Measurements from ENCODE around the gene CYCS. TPM values are rescaled to one million over a fixed set of nuclear protein-coding genes. Genes with fewer than 3 reads are reported as not detected.

The CYCS gene
- total RNA-seq, 1 donor from 2014 or later: 111 TPM

GRCh38 chr7:25132430-25132829 is 7.4 kb upstream of the CYCS start:
- Mint-ChIP-seq H3K4me3 (no peak overlapping the region), H3K4me1 (ENCODE audit: unreplicated experiment) (no peaks in the 10 kb centered on the region), H3K27me3 (no peaks in the 10 kb centered on the region)

GRCh38 chr7:25126751-25127150 is 1.7 kb upstream of the CYCS start:
- DNase-seq (ENCODE audit: extremely low spot score, unreplicated experiment): no peak

More at GRCh38 chr7:25132430-25132829, 7.4 kb upstream of the CYCS start:
- DNase-seq (ENCODE audit: extremely low spot score, unreplicated experiment): no peak
- TF ChIP-seq, protein P1, sequence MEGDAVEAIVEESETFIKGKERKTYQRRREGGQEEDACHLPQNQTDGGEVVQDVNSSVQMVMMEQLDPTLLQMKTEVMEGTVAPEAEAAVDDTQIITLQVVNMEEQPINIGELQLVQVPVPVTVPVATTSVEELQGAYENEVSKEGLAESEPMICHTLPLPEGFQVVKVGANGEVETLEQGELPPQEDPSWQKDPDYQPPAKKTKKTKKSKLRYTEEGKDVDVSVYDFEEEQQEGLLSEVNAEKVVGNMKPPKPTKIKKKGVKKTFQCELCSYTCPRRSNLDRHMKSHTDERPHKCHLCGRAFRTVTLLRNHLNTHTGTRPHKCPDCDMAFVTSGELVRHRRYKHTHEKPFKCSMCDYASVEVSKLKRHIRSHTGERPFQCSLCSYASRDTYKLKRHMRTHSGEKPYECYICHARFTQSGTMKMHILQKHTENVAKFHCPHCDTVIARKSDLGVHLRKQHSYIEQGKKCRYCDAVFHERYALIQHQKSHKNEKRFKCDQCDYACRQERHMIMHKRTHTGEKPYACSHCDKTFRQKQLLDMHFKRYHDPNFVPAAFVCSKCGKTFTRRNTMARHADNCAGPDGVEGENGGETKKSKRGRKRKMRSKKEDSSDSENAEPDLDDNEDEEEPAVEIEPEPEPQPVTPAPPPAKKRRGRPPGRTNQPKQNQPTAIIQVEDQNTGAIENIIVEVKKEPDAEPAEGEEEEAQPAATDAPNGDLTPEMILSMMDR (conservative IDR thresholded peaks at IDR 0.05): no peak
- Mint-ChIP-seq H3K27ac (no peak overlapping the region), H3K9me3 (no peaks in the 10 kb centered on the region), H3K36me3 (no peaks in the 10 kb centered on the region)

DNA sequence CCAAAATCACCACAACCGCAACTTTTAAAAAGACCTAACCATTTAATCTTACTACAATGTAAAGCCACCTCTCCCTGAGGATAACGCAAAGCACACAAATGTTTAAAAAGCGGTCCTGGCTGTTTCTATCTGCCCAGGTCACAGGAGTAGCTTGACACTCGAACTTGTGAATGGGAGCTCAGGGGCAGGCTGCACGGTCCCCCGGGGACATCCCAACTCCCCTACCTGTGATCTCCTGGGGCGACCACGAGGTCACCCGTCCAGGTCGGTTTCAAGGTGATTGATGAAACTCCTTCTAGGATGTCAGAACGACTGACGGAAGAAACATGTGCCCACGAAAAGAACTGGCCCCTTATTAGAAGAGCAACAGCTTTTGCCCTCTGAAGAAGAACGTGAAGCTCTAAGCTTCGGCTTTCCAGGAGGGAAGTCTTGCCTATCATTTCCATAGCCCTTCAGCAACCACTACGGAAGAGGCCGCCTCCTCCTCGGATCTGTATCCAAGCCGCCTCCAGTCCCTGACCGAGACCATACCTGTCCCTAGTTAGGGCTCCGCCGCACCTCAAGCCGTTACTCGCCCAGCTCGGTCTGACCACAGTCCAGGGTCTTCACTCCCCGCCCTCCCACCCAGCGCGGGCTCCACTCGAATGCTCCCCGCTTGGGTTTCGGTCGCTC is 459 bp downstream of the CYCS start:
- peak overlapping the region; percentile 100 for H3K27ac Mint-ChIP-seq
- peaks cover 23% of the 10 kb centered on the region for H3K36me3 Mint-ChIP-seq
- H3K4me3 Mint-ChIP-seq: peak overlapping the region; percentile 100
- H3K9me3 Mint-ChIP-seq: no peaks in the 10 kb centered on the region
- peaks cover 3% of the 10 kb centered on the region for H3K27me3 Mint-ChIP-seq
- DNase-seq (ENCODE audit: extremely low spot score, unreplicated experiment): no peak
- H3K4me1 Mint-ChIP-seq (ENCODE audit: unreplicated experiment): peaks cover 12% of the 10 kb centered on the region
- TF ChIP-seq, protein P1 (conservative IDR thresholded peaks at IDR 0.05): no peak

More at GRCh38 chr7:25126751-25127150, 1.7 kb upstream of the CYCS start:
- Mint-ChIP-seq H3K9me3 (no peaks in the 10 kb centered on the region), H3K27ac (peak overlapping the region; percentile 39), H3K27me3 (peaks cover 3% of the 10 kb centered on the region), H3K4me1 (ENCODE audit: unreplicated experiment) (peaks cover 12% of the 10 kb centered on the region), H3K4me3 (peak overlapping the region; percentile 13), H3K36me3 (peaks cover 20% of the 10 kb centered on the region)
- TF ChIP-seq, protein P1 (conservative IDR thresholded peaks at IDR 0.05): no peak

GRCh38 chr7:25122373-25122772 is 2.7 kb downstream of the CYCS start:
- peak overlapping the region; percentile 67 for H3K27ac Mint-ChIP-seq
- TF ChIP-seq, protein P1 (conservative IDR thresholded peaks at IDR 0.05): no peak
- H3K4me3 Mint-ChIP-seq: no peak overlapping the region

DNA sequence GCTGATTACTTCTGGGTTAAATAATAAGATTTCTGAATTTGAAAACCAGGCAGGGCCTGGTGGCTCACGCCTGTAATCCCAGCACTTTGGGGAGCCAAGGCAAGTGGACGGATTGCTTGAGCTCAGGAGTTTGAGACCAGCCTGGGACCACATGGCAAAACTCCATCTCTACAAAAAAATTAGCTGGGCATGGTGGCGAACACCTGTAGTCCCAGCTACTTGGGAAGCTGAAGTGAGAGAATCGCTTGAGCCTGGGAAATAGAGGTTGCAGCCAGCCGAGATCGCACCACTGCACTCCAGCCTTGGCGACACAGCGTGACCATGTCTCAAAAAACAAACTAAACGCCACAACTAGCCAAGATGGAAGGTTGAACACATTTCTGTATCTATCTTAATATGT is 3.5 kb downstream of the CYCS start:
- no peak for DNase-seq (ENCODE audit: extremely low spot score, unreplicated experiment)
- Mint-ChIP-seq H3K36me3 (peaks cover 23% of the 10 kb centered on the region), H3K27ac (peak overlapping the region; percentile 67), H3K9me3 (no peaks in the 10 kb centered on the region), H3K27me3 (peaks cover 3% of the 10 kb centered on the region), H3K4me1 (ENCODE audit: unreplicated experiment) (peaks cover 12% of the 10 kb centered on the region), H3K4me3 (no peak overlapping the region)
- TF ChIP-seq, protein P1 (conservative IDR thresholded peaks at IDR 0.05): no peak

More at GRCh38 chr7:25122373-25122772, 2.7 kb downstream of the CYCS start:
- Mint-ChIP-seq H3K27me3 (peaks cover 3% of the 10 kb centered on the region), H3K4me1 (ENCODE audit: unreplicated experiment) (peaks cover 12% of the 10 kb centered on the region), H3K36me3 (peaks cover 23% of the 10 kb centered on the region), H3K9me3 (no peaks in the 10 kb centered on the region)
- no peak for DNase-seq (ENCODE audit: extremely low spot score, unreplicated experiment)
